Measurements from ENCODE around the gene LRRC8D.
A peak's percentile ranks its signal among the peaks of the same experiment; 100 is the strongest.

LRRC8D gene

GRCh38 chr1:89896105-89896942 lies 75.5 kb downstream of the LRRC8D start:
- Histone ChIP-seq H3K9me3 (ENCODE audit: control insufficient read depth, insufficient read depth, low read length) (no peaks in the 10 kb centered on the region), H3K4me1 (ENCODE audit: control insufficient read depth, insufficient read depth, low read length) (peaks cover 6% of the 10 kb centered on the region; the same call in 1 of the 2 replicates), H3K36me3 (ENCODE audit: control insufficient read depth, insufficient read depth, low read length) (peaks cover 11% of the 10 kb centered on the region; the same call in 1 of the 2 replicates), H3K4me3 (ENCODE audit: low read depth, low read length) (no peak overlapping the region), H3K9ac (ENCODE audit: low read depth, low read length) (no peak overlapping the region), H3K27me3 (ENCODE audit: control insufficient read depth, insufficient read depth, low read length) (no peaks in the 10 kb centered on the region), H3K27ac (ENCODE audit: low read depth, low read length) (no peak overlapping the region)

GRCh38 chr1:89897347-89898133 lies 76.7 kb downstream of the LRRC8D start:
- H3K9me3 ChIP-seq (ENCODE audit: control insufficient read depth, insufficient read depth, low read length): no peaks in the 10 kb centered on the region
- no peak overlapping the region for H3K27ac ChIP-seq (ENCODE audit: low read depth, low read length)
- H3K4me3 ChIP-seq (ENCODE audit: low read depth, low read length): no peak overlapping the region
- H3K4me1 ChIP-seq (ENCODE audit: control insufficient read depth, insufficient read depth, low read length): peaks cover 6% of the 10 kb centered on the region; the same call in 1 of the 2 replicates
- H3K27me3 ChIP-seq (ENCODE audit: control insufficient read depth, insufficient read depth, low read length): no peaks in the 10 kb centered on the region
- no peak overlapping the region for H3K9ac ChIP-seq (ENCODE audit: low read depth, low read length)
- peaks cover 11% of the 10 kb centered on the region; the same call in 1 of the 2 replicates for H3K36me3 ChIP-seq (ENCODE audit: control insufficient read depth, insufficient read depth, low read length)

GRCh38 chr1:89898150-89898549 lies 77.3 kb downstream of the LRRC8D start:
- Histone ChIP-seq H3K27me3 (ENCODE audit: control insufficient read depth, insufficient read depth, low read length) (no peaks in the 10 kb centered on the region), H3K27ac (ENCODE audit: low read depth, low read length) (no peak overlapping the region), H3K4me3 (ENCODE audit: low read depth, low read length) (no peak overlapping the region), H3K9ac (ENCODE audit: low read depth, low read length) (no peak overlapping the region), H3K4me1 (ENCODE audit: control insufficient read depth, insufficient read depth, low read length) (peaks cover 6% of the 10 kb centered on the region; the same call in 1 of the 2 replicates), H3K9me3 (ENCODE audit: control insufficient read depth, insufficient read depth, low read length) (no peaks in the 10 kb centered on the region), H3K36me3 (ENCODE audit: control insufficient read depth, insufficient read depth, low read length) (peaks cover 11% of the 10 kb centered on the region; the same call in 1 of the 2 replicates)

- no peak overlapping the region for H3K4me3 ChIP-seq (ENCODE audit: low read depth, low read length)
- H3K4me1 ChIP-seq (ENCODE audit: control insufficient read depth, insufficient read depth, low read length): peaks cover 12% of the 10 kb centered on the region; the same call in 1 of the 2 replicates
- no peaks in the 10 kb centered on the region for H3K27me3 ChIP-seq (ENCODE audit: control insufficient read depth, insufficient read depth, low read length)
- H3K9ac ChIP-seq (ENCODE audit: low read depth, low read length): no peak overlapping the region
- H3K27ac ChIP-seq (ENCODE audit: low read depth, low read length): no peak overlapping the region
- peaks cover 11% of the 10 kb centered on the region; the same call in 1 of the 2 replicates for H3K36me3 ChIP-seq (ENCODE audit: control insufficient read depth, insufficient read depth, low read length)
- H3K9me3 ChIP-seq (ENCODE audit: control insufficient read depth, insufficient read depth, low read length): no peaks in the 10 kb centered on the region
Observed at GRCh38 chr1:89898695-89899470, 78.1 kb downstream of the LRRC8D start.

GRCh38 chr1:89900323-89900722 lies 79.5 kb downstream of the LRRC8D start:
- Histone ChIP-seq H3K36me3 (ENCODE audit: control insufficient read depth, insufficient read depth, low read length) (peaks cover 11% of the 10 kb centered on the region; the same call in 1 of the 2 replicates), H3K27me3 (ENCODE audit: control insufficient read depth, insufficient read depth, low read length) (no peaks in the 10 kb centered on the region), H3K4me1 (ENCODE audit: control insufficient read depth, insufficient read depth, low read length) (peaks cover 27% of the 10 kb centered on the region), H3K9ac (ENCODE audit: low read depth, low read length) (no peak overlapping the region), H3K27ac (ENCODE audit: low read depth, low read length) (no peak overlapping the region), H3K9me3 (ENCODE audit: control insufficient read depth, insufficient read depth, low read length) (no peaks in the 10 kb centered on the region), H3K4me3 (ENCODE audit: low read depth, low read length) (no peak overlapping the region)

- H3K4me1 ChIP-seq (ENCODE audit: control insufficient read depth, insufficient read depth, low read length): peaks cover 34% of the 10 kb centered on the region
- H3K27ac ChIP-seq (ENCODE audit: low read depth, low read length): no peak overlapping the region
- peaks cover 7% of the 10 kb centered on the region; the same call in 1 of the 2 replicates for H3K36me3 ChIP-seq (ENCODE audit: control insufficient read depth, insufficient read depth, low read length)
- no peak overlapping the region for H3K4me3 ChIP-seq (ENCODE audit: low read depth, low read length)
- no peaks in the 10 kb centered on the region for H3K9me3 ChIP-seq (ENCODE audit: control insufficient read depth, insufficient read depth, low read length)
- H3K27me3 ChIP-seq (ENCODE audit: control insufficient read depth, insufficient read depth, low read length): no peaks in the 10 kb centered on the region
- no peak overlapping the region for H3K9ac ChIP-seq (ENCODE audit: low read depth, low read length)
Observed at GRCh38 chr1:89900791-89901708, 80.2 kb downstream of the LRRC8D start.

GRCh38 chr1:89901957-89902669 lies 81.3 kb downstream of the LRRC8D start:
- Histone ChIP-seq H3K4me3 (ENCODE audit: low read depth, low read length) (no peak overlapping the region), H3K9ac (ENCODE audit: low read depth, low read length) (no peak overlapping the region), H3K36me3 (ENCODE audit: control insufficient read depth, insufficient read depth, low read length) (peaks cover 7% of the 10 kb centered on the region; the same call in 1 of the 2 replicates), H3K27ac (ENCODE audit: low read depth, low read length) (peak overlapping the region; percentile 29), H3K4me1 (ENCODE audit: control insufficient read depth, insufficient read depth, low read length) (peaks cover 44% of the 10 kb centered on the region), H3K27me3 (ENCODE audit: control insufficient read depth, insufficient read depth, low read length) (no peaks in the 10 kb centered on the region), H3K9me3 (ENCODE audit: control insufficient read depth, insufficient read depth, low read length) (no peaks in the 10 kb centered on the region)

GRCh38 chr1:89903550-89903949 lies 82.7 kb downstream of the LRRC8D start:
- H3K9me3 ChIP-seq (ENCODE audit: control insufficient read depth, insufficient read depth, low read length): no peaks in the 10 kb centered on the region
- peak overlapping the region; percentile 89 for H3K27ac ChIP-seq (ENCODE audit: low read depth, low read length)
- peaks cover 47% of the 10 kb centered on the region for H3K4me1 ChIP-seq (ENCODE audit: control insufficient read depth, insufficient read depth, low read length)
- H3K27me3 ChIP-seq (ENCODE audit: control insufficient read depth, insufficient read depth, low read length): no peaks in the 10 kb centered on the region
- H3K4me3 ChIP-seq (ENCODE audit: low read depth, low read length): no peak overlapping the region
- no peak overlapping the region for H3K9ac ChIP-seq (ENCODE audit: low read depth, low read length)
- H3K36me3 ChIP-seq (ENCODE audit: control insufficient read depth, insufficient read depth, low read length): no peaks in the 10 kb centered on the region

GRCh38 chr1:89904219-89904980 lies 83.6 kb downstream of the LRRC8D start:
- Histone ChIP-seq H3K36me3 (ENCODE audit: control insufficient read depth, insufficient read depth, low read length) (no peaks in the 10 kb centered on the region), H3K27ac (ENCODE audit: low read depth, low read length) (peak overlapping the region; percentile 89), H3K4me1 (ENCODE audit: control insufficient read depth, insufficient read depth, low read length) (peaks cover 45% of the 10 kb centered on the region), H3K9me3 (ENCODE audit: control insufficient read depth, insufficient read depth, low read length) (no peaks in the 10 kb centered on the region), H3K4me3 (ENCODE audit: low read depth, low read length) (no peak overlapping the region), H3K9ac (ENCODE audit: low read depth, low read length) (peak overlapping the region; percentile 10; the same call in 1 of the 2 replicates), H3K27me3 (ENCODE audit: control insufficient read depth, insufficient read depth, low read length) (no peaks in the 10 kb centered on the region)

Data from HUES48 (cell line).